HG02840 (cell line): Measurements from ENCODE around the gene CELF2.
"Not testable (repeated sequence)": the region's sequence is repeated elsewhere in the genome, so short reads cannot be mapped to it uniquely, and the experiment has no call there.

Experiments
- ATAC-seq: cut with Tn5 transposase; IDR thresholded peaks from one replicate; pipeline ENCODE4 v1.9.1; 2021; ENCODE audit warnings: mild to moderate bottlenecking, moderate library complexity, moderate number of reproducible peaks; ENCODE audit not compliant: unreplicated experiment, low FRiP score

CELF2 gene

DNA sequence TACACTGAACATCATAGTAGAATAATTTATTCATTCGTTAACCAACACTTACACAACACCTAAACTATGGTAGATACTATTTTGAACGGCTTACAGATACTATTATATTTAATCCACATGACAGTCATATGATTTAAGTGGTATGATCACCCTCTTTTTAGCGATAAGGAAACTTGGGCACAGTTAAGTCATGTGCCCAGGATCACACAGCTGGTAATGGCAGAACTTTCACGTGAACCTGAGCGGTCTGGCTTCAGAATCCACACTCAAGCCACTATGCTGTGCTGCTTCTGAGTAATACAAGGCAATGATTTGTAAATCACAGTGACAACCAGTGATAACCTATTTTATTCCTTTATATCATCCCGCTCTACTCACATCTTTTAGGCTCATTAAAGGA lies 99.1 kb downstream of the CELF2 start:
- no peak for ATAC-seq

GRCh38 chr10:11118686-11119085 lies 101.0 kb downstream of the CELF2 start:
- ATAC-seq, result no peak

DNA sequence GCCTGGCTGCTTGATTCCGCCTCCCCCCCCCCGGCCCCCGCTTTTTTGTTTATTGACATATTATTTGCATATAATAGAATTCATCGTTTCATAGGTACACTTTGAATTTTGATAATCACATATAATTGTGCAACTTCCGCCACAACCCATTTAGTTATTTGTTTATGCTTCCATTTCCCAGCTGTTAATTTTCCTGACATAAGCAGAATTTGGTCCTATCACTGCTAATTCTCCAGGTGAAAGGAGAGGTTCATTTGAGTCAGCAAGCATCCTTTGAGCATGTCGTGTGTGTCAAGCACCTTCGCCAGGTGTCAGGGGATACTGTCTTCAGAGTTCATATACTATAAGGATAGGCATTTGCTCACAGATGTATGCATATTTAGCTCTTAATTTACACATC lies 102.2 kb downstream of the CELF2 start:
- ATAC-seq, result no peak

GRCh38 chr10:11120711-11121110 lies 103.0 kb downstream of the CELF2 start:
- ATAC-seq, result no peak

- ATAC-seq, result not testable (repeated sequence)
Observed at GRCh38 chr10:11123892-11124291, 106.2 kb downstream of the CELF2 start.

- ATAC-seq, result no peak
Observed at GRCh38 chr10:11125004-11125403, 107.3 kb downstream of the CELF2 start.

- ATAC-seq, result not testable (repeated sequence)
Observed at GRCh38 chr10:11127017-11127416, 109.3 kb downstream of the CELF2 start.

GRCh38 chr10:11131112-11131639 lies 113.5 kb downstream of the CELF2 start:
- ATAC-seq, result no peak

- no peak for ATAC-seq
Observed at GRCh38 chr10:11134411-11134810, 116.7 kb downstream of the CELF2 start.

DNA sequence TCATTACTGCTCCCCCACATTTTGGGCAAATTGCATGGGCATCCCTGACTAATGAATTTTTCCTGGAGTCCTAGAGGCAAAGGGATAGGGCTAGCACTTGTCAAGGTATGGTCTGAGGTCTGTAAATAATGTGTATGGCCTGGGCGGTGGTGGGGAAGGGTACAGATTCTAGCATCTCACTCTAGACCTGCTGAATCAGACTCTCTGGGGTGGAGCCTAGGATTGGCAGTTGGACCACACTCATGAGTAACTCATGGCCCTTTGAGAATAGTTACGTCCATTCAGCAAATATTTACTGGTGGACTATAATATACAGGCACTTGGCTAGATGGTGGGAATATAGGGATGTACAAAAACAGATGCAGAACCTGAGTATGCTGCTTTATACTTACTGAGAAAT lies 118.0 kb downstream of the CELF2 start:
- ATAC-seq, result no peak

DNA sequence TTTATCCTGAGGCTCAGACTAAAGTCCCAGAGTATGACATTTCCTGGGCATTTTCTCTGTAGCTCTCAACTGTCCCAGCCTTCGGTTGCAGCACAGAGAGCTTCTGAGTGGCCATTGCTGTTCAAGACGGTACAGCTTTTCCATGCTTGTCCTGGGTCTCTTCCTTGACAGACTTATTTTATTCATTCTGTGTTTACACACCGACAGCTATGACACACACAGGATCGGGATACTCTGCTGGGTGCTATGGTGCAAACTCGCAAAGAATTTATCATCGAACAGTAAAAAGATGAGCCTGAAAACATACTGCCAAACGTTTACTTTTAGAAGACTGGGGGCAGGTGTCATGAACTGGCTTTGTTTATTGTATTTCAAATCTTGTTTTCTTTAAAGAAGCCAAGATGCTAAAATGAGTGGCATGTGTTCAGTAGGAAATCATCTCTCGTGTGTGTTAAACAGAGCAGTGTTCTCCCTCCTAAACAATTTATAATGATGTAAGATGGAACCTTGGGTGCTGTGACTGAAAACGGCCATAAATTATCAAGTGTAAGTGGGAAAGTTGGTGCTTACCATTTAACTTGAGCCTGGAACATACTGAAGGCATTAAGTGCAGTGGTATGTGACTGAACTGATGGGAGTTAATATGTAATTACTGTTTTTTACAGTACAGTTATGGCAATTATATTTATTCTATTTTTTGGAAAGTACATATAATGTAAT lies 120.8 kb downstream of the CELF2 start:
- no peak for ATAC-seq

DNA sequence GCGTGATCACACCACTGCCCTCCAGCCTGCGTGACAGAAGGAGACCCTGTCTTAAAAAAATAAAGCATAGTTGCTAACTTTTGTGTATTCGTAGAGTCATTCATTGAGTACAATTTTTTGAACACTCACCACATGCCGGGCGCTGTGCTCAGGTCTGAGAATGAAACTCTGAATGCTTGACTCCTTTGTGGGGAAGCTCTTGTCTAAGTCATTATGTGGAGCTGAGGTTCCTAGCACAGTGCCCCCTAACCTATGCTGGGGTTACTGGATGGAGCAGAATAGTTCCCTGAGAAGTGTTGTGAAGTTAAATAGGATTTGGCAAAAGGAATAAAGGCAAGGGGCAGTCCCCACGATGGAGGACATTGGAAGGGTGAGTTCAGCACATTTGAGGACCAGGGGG lies 123.3 kb downstream of the CELF2 start:
- no peak for ATAC-seq

- ATAC-seq, result no peak
Observed at GRCh38 chr10:11141571-11142091, 124.0 kb downstream of the CELF2 start.

GRCh38 chr10:11142777-11143176 lies 125.1 kb downstream of the CELF2 start:
- ATAC-seq, result no peak

GRCh38 chr10:11143242-11143641 lies 125.6 kb downstream of the CELF2 start:
- ATAC-seq, result no peak

- ATAC-seq, result peak; percentile 9
Observed at GRCh38 chr10:11144626-11145494, 127.2 kb downstream of the CELF2 start.

DNA sequence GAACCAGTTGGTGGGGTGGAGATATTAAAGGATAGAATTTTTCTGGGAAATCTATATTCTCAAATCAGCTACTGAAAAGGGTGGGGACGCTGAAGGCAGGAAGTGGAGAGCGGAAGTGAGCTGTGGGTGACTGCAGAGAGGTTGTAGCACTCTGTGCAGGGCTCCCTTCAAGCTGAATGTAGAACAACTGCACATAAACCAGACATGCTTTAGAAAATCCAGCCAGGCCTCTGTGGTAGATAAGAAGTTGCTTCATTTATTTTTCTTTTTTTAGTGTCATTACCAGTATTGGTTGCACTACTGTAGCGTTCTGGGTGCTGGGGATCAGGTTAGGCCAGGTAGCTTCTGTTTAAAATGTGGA lies 127.8 kb downstream of the CELF2 start:
- ATAC-seq, result peak; percentile 86

DNA sequence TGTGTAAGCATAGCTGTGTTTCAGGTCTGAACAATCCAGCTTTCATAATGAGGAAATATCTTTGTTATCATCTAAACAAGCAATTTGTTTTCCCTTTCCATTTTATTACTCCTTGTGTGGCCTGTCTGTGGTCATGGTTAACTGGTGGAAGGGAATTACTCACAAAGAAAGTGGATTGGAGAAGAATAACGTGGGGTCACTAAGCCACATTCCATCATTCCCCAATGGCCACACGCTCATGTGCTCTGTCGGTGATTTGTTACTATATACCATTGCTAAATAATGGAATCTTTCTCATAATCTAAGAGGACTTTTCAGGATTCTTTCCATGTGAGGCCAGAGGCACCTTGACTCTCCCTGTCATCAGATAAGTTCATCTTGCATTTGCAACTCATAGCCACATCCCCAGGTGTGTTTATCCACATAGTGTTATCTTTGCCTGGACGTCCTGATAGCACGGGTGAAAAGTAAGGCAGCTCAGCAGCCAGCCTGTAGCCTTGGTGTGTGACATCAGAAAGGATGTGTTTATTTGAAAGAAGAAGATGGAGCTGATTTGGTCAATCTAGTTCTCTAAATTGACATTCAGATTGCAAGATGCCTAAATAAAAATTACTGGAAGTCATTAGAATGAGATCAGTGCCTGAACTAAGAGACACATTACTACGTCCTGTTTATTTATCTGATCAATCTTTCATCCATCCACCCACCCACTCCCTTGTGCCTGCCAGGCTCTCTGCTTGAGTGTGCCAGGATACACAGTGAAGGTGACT lies 128.9 kb downstream of the CELF2 start:
- no peak for ATAC-seq

GRCh38 chr10:11147722-11148121 lies 130.1 kb downstream of the CELF2 start:
- ATAC-seq, result no peak

DNA sequence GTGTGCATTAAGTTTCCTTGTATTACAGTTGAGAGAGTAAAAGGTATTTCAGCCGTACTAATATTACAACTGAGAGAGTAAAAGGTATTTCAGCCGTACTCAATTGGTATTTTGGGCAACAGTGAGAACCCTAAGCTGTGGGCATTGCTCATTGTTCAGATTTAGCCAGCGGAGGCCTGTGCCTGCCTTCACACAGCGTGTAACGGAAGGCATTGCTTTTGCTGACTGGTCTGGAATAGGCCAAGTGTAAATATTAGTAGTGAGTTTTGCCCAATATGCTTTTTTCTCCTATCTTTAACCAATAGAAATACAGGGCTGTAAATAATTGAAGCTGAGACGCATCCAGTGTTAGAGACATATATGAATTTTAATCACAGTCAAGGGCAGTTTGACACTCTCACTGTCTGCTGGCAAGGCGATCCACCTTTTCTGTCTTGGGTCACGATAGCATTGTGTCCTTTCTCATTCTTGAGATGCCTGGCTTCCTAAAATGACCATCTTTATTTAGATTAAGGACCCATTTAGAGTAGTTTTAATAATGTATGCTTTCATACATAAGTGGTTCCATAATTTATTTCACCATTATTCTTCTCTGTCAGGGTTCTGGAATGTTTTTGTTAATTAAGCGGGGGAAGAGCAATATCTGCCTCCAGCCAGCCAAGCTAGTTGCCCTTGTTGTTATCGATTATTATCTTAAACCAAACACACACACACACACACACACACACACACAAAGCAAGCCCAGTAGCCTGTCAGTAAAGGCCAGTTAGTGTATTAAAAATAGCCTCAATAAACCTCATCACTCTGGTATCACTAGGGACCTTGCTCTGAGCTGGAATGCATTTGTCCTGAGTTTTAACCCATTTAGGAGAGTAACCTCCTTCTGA lies 130.7 kb downstream of the CELF2 start:
- no peak for ATAC-seq
